MM.1S (cell line): ENCODE results near the gene ENOSF1.
A peak's percentile ranks its signal among the peaks of the same experiment; 100 is the strongest.

Source experiments
- DNase-seq: peaks from one replicate; pipeline ENCODE4 v3.0.0-alpha.2; 2015
- H2AFZ ChIP-seq: fragments of 300-600 bp; sonication (generic); 2 replicates; pipeline ENCODE4 v1.6.0; 2016; ENCODE audit warnings: antibody characterized with exemption, low read length
- H3F3A ChIP-seq: fragments of 300-600 bp; sonication (generic); 2 replicates; pipeline ENCODE4 v1.6.1; 2016; ENCODE audit warnings: mild to moderate bottlenecking, antibody characterized with exemption, low read length, moderate library complexity, mixed read lengths; ENCODE audit not compliant: insufficient read depth
- H3K27ac ChIP-seq: fragments of 300-600 bp; sonication (generic); 2 replicates; pipeline ENCODE4 v1.5.1; 2016; ENCODE audit warnings: mild to moderate bottlenecking, low read length
- H3K27me3 ChIP-seq: fragments of 300-600 bp; sonication (generic); replicated peaks from 2 replicates; pipeline ENCODE4 v1.6.0; 2016; ENCODE audit warnings: low read length; ENCODE audit not compliant: insufficient read depth
- H3K36me3 ChIP-seq: fragments of 300-600 bp; sonication (generic); replicated peaks from 2 replicates; pipeline ENCODE4 v1.6.1; 2016; ENCODE audit warnings: mild to moderate bottlenecking, low read length, mixed read lengths; ENCODE audit not compliant: insufficient read depth
- H3K4me1 ChIP-seq: fragments of 300-600 bp; sonication (generic); 2 replicates; pipeline ENCODE4 v1.6.1; 2016; ENCODE audit warnings: low read length, mixed read lengths
- H3K4me2 ChIP-seq: fragments of 300-600 bp; sonication (generic); 2 replicates; pipeline ENCODE4 v1.6.0; 2016; ENCODE audit warnings: low read depth, low read length
- H3K4me3 ChIP-seq: fragments of 300-600 bp; sonication (generic); 2 replicates; pipeline ENCODE4 v1.5.1; 2016; ENCODE audit warnings: low read length, mixed read lengths
- H3K79me2 ChIP-seq: fragments of 300-600 bp; sonication (generic); 2 replicates; pipeline ENCODE4 v1.6.1; 2016; ENCODE audit warnings: mixed run types, low read length, mixed read lengths
- H3K9ac ChIP-seq: fragments of 300-600 bp; sonication (generic); 2 replicates; pipeline ENCODE4 v1.6.1; 2016; ENCODE audit warnings: low read length, mixed read lengths
- H3K9me2 ChIP-seq: fragments of 300-600 bp; sonication (generic); replicated peaks from 2 replicates; pipeline ENCODE4 v1.6.1; 2016; ENCODE audit warnings: mild to moderate bottlenecking, low read length, mixed read lengths; ENCODE audit not compliant: insufficient read depth
- H3K9me3 ChIP-seq: fragments of 300-600 bp; sonication (generic); replicated peaks from 2 replicates; pipeline ENCODE4 v1.6.1; 2016; ENCODE audit warnings: mild to moderate bottlenecking, low read length, mixed read lengths; ENCODE audit not compliant: insufficient read depth
- H4K20me1 ChIP-seq: fragments of 300-600 bp; sonication (generic); 2 replicates; pipeline ENCODE4 v1.6.1; 2016; ENCODE audit warnings: mild to moderate bottlenecking, low read length, moderate library complexity, mixed read lengths; ENCODE audit not compliant: insufficient read depth
- CTCF ChIP-seq: fragments of 300-600 bp; sonication (generic); IDR thresholded peaks from 2 replicates; pipeline ENCODE4 v1.5.1; 2016; ENCODE audit warnings: antibody characterized with exemption, low read length, mixed read lengths
- EZH2 ChIP-seq: fragments of 300-600 bp; sonication (generic); optimal IDR thresholded peaks from 2 replicates; pipeline ENCODE3; 2017; ENCODE audit warnings: low read depth, mild to moderate bottlenecking, antibody characterized with exemption, low read length, mixed read lengths
- EZH2phosphoT487 ChIP-seq: fragments of 300-600 bp; sonication (generic); IDR thresholded peaks from 2 replicates; pipeline ENCODE4 v1.6.1; 2018; ENCODE audit warnings: antibody characterized with exemption, low read length

The ENOSF1 gene

GRCh38 chr18:713135-713490, 683 bp upstream of the ENOSF1 start:
- no peaks in the 10 kb centered on the region for H3K9me2 ChIP-seq
- H3K36me3 ChIP-seq = no peaks in the 10 kb centered on the region
- no peak overlapping the region for H3K9ac ChIP-seq
- H3K4me3 ChIP-seq = peak overlapping the region; percentile 63
- H2AFZ ChIP-seq = peak overlapping the region; percentile 77
- no peaks in the 10 kb centered on the region for H3K27me3 ChIP-seq
- H3F3A ChIP-seq = no peaks in the 10 kb centered on the region
- no peak overlapping the region for H3K27ac ChIP-seq
- no peaks in the 10 kb centered on the region for H4K20me1 ChIP-seq
- H3K4me2 ChIP-seq = peak overlapping the region; percentile 74; the same call in 1 of the 2 replicates
- DNase-seq = no peak
- H3K4me1 ChIP-seq = no peaks in the 10 kb centered on the region
- H3K9me3 ChIP-seq = no peaks in the 10 kb centered on the region
- TF ChIP-seq EZH2 = no peak
- TF ChIP-seq EZH2phosphoT487 = no peak
- no peak for TF ChIP-seq CTCF
- peaks cover 16% of the 10 kb centered on the region for H3K79me2 ChIP-seq

GRCh38 chr18:711657-712400, 601 bp downstream of the ENOSF1 start:
- peak overlapping the region; percentile 77 for H2AFZ ChIP-seq
- H3K36me3 ChIP-seq = no peaks in the 10 kb centered on the region
- peak overlapping the region; percentile 62; the same call in 1 of the 2 replicates for H3K27ac ChIP-seq
- no peaks in the 10 kb centered on the region for H3K9me3 ChIP-seq
- H3K4me3 ChIP-seq = peak overlapping the region; percentile 90
- H3K79me2 ChIP-seq = peaks cover 16% of the 10 kb centered on the region
- peak; percentile 87 for DNase-seq
- no peaks in the 10 kb centered on the region for H3K9me2 ChIP-seq
- no peaks in the 10 kb centered on the region for H3F3A ChIP-seq
- no peaks in the 10 kb centered on the region for H3K4me1 ChIP-seq
- H3K27me3 ChIP-seq = no peaks in the 10 kb centered on the region
- TF ChIP-seq CTCF = peak; percentile 33
- TF ChIP-seq EZH2 = no peak
- TF ChIP-seq EZH2phosphoT487 = no peak
- no peaks in the 10 kb centered on the region for H4K20me1 ChIP-seq
- peak overlapping the region; percentile 91 for H3K9ac ChIP-seq
- peak overlapping the region; percentile 98 for H3K4me2 ChIP-seq

- Histone ChIP-seq H3K36me3 (no peaks in the 10 kb centered on the region), H2AFZ (peak overlapping the region; percentile 77), H4K20me1 (no peaks in the 10 kb centered on the region), H3F3A (no peaks in the 10 kb centered on the region), H3K27me3 (no peaks in the 10 kb centered on the region), H3K4me3 (peak overlapping the region; percentile 90), H3K9me2 (no peaks in the 10 kb centered on the region), H3K9me3 (no peaks in the 10 kb centered on the region), H3K9ac (peak overlapping the region; percentile 91), H3K79me2 (peaks cover 16% of the 10 kb centered on the region), H3K27ac (peak overlapping the region; percentile 62; the same call in 1 of the 2 replicates), H3K4me2 (peak overlapping the region; percentile 98), H3K4me1 (no peaks in the 10 kb centered on the region)
- TF ChIP-seq EZH2 (no peak), CTCF (no peak), EZH2phosphoT487 (no peak)
- DNase-seq = no peak
These were observed 1.1 kb downstream of the ENOSF1 start for GRCh38 chr18:711310-711656.
